Loucy (cell line): ENCODE measurements around the gene UBASH3A.

Source experiments
- EZH2phosphoT487 ChIP-seq: fragments of 200-600 bp; IDR thresholded peaks from 2 replicates; pipeline ENCODE4 v1.6.1; 2018; ENCODE audit warnings: antibody characterized with exemption, mild to moderate bottlenecking, moderate library complexity, borderline replicate concordance
- TF ChIP-seq, protein P1 (sequence below): fragments of 200-600 bp; sonication (generic); conservative IDR thresholded peaks from 2 replicates; pipeline ENCODE4 v1.5.1; 2014; ENCODE audit warnings: mild to moderate bottlenecking, antibody characterized with exemption, low read length

DNA sequence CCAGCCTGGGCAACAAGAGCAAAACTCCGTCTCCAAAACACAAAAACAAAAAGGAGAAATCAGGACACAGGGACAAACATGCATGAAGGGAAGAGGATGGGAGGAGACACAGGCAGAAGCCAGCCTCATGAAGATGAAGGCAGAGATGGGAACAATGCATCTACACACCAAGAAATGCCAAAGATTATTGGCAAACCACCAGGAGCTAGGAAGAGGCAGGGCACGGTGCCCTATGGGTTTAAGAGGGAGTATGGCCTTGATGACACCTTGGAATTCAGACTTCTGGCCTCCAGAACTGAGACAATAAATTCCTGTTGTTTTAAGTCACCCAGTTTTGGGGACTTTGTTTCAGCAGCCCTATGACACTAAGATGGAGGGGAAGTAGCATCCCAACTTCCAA, 13.0 kb upstream of the UBASH3A start:
- TF ChIP-seq, protein P1, sequence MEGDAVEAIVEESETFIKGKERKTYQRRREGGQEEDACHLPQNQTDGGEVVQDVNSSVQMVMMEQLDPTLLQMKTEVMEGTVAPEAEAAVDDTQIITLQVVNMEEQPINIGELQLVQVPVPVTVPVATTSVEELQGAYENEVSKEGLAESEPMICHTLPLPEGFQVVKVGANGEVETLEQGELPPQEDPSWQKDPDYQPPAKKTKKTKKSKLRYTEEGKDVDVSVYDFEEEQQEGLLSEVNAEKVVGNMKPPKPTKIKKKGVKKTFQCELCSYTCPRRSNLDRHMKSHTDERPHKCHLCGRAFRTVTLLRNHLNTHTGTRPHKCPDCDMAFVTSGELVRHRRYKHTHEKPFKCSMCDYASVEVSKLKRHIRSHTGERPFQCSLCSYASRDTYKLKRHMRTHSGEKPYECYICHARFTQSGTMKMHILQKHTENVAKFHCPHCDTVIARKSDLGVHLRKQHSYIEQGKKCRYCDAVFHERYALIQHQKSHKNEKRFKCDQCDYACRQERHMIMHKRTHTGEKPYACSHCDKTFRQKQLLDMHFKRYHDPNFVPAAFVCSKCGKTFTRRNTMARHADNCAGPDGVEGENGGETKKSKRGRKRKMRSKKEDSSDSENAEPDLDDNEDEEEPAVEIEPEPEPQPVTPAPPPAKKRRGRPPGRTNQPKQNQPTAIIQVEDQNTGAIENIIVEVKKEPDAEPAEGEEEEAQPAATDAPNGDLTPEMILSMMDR = no peak
- no peak for TF ChIP-seq EZH2phosphoT487
